PC-9 (cell line): ENCODE results near the gene ECE1. TPM values are rescaled to one million over a fixed set of nuclear protein-coding genes. Genes with fewer than 3 reads are reported as not detected.

ENCODE experiments used
- BruUV-seq: library from RNA; stranded (reverse); fragments of 400-500 nt; replicated peaks from 2 replicates; lab custom pipeline; 2021; lab: Mats Ljungman, UMichigan
- CTCF ChIA-PET: fragments of 300-600 bp; sonication (Branson Sonifier 250); formaldehyde crosslinking; loops from one replicate; lab custom pipeline; 2022; ENCODE audit warnings: antibody characterized with exemption; lab: Charles Lee
- POLR2A ChIA-PET: fragments of 300-600 bp; sonication (Branson Sonifier 250); formaldehyde crosslinking; loops from one replicate; lab custom pipeline; 2022; ENCODE audit warnings: antibody characterized with exemption; ENCODE audit not compliant: unreplicated experiment; lab: Charles Lee
- DNase-seq, 2 experiments: peaks; one replicate each; pipeline versions ENCODE4 v3.0.0 to v3.0.0-alpha.2; 2015 to 2022; ENCODE audit warnings: mixed read lengths in 1 of 2
- H2AFZ ChIP-seq: fragments of 200-600 bp; sonication (generic); 2 replicates; pipeline ENCODE4 v1.8.1; 2017; ENCODE audit warnings: antibody characterized with exemption
- H3F3A ChIP-seq: fragments of 200-600 bp; sonication (generic); 2 replicates; pipeline ENCODE4 v1.8.1; 2017; ENCODE audit warnings: antibody characterized with exemption, mild to moderate bottlenecking, low read depth; ENCODE audit not compliant: insufficient read depth
- H3K27ac ChIP-seq: fragments of 200-600 bp; sonication (generic); 2 replicates; pipeline ENCODE4 v1.6.1; 2016; ENCODE audit warnings: mixed run types
- H3K27me3 ChIP-seq: fragments of 200-600 bp; sonication (generic); 2 replicates; pipeline ENCODE4 v1.6.1; 2016; ENCODE audit warnings: low read depth, mixed run types; ENCODE audit not compliant: insufficient read depth
- H3K36me3 ChIP-seq: fragments of 200-600 bp; sonication (generic); 2 replicates; pipeline ENCODE4 v1.6.1; 2016; ENCODE audit warnings: low read depth, mixed run types
- H3K4me1 ChIP-seq: fragments of 200-600 bp; sonication (generic); replicated peaks from 2 replicates; pipeline ENCODE4 v1.6.1; 2016; ENCODE audit warnings: mixed run types; ENCODE audit not compliant: insufficient read depth
- H3K4me2 ChIP-seq: fragments of 200-600 bp; sonication (generic); 2 replicates; pipeline ENCODE4 v1.6.1; 2017; ENCODE audit warnings: mixed run types
- H3K4me3 ChIP-seq: fragments of 200-600 bp; sonication (generic); 2 replicates; pipeline ENCODE4 v1.6.1; 2016; ENCODE audit warnings: mixed run types
- H3K79me2 ChIP-seq: fragments of 200-600 bp; sonication (generic); 2 replicates; pipeline ENCODE4 v1.6.1; 2017; ENCODE audit warnings: low read depth, mixed run types
- H3K9me2 ChIP-seq: fragments of 200-600 bp; sonication (generic); 2 replicates; pipeline ENCODE4 v1.8.1; 2017; ENCODE audit warnings: mild to moderate bottlenecking; ENCODE audit not compliant: insufficient read depth
- H3K9me3 ChIP-seq: fragments of 200-600 bp; sonication (generic); 2 replicates; pipeline ENCODE4 v1.8.1; 2016; ENCODE audit warnings: low read depth; ENCODE audit not compliant: insufficient read depth
- H4K20me1 ChIP-seq: fragments of 200-600 bp; sonication (generic); 2 replicates; pipeline ENCODE4 v1.8.1; 2017; ENCODE audit not compliant: insufficient read depth
- EZH2 ChIP-seq: fragments of 200-600 bp; sonication (generic); IDR thresholded peaks from 2 replicates; pipeline ENCODE4 v1.8.0; 2017; ENCODE audit warnings: antibody characterized with exemption, low read depth
- intact Hi-C: fragments of 100-400 bp; cut with micrococcal nuclease; formaldehyde crosslinking; loops from one replicate; pipeline ENCODE4 v1.10.0; 2022; ENCODE audit not compliant: unreplicated experiment
- total RNA-seq: library from RNA; stranded (reverse); gene quantifications from 2 replicates; pipeline ENCODE4 v1.2.3, GENCODE V29; 2021
- TF ChIP-seq, protein P1 (sequence below): fragments of 200-600 bp; sonication (generic); conservative IDR thresholded peaks from 2 replicates; pipeline ENCODE4 v1.6.1; 2017; ENCODE audit warnings: mixed run types, antibody characterized with exemption, mild to moderate bottlenecking, moderate library complexity

Gene ECE1
- total RNA-seq, 1 experiment from 2014 or later = 80.8 TPM

DNA sequence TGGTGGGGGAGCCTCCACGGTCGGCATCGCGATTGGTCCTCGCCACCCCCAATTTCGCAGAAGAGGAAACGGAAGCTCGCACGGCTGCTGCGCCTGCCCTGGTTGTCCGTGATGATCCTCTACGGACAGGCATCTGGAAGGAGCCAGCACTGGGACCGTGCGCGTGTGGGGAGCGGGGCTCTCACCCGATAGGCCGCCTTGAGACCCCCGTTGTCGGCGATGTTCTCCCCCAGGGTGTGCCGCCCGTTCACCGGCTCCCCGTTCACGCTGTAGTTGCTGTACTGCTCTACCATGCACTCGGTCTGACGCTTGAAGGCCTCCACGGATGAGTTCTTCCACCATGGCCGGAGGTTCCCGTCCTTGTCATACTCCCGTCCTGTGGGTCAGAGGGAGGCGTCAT lies 65.2 kb downstream of the ECE1 start:
- BruUV-seq = no TSS peak
- intact Hi-C loops = no loop called here
- Histone ChIP-seq H4K20me1 (no peaks in the 10 kb centered on the region), H3K4me2 (no peak overlapping the region), H3K27ac (no peak overlapping the region), H3K9me3 (no peaks in the 10 kb centered on the region), H3K27me3 (no peaks in the 10 kb centered on the region), H3K4me1 (no peaks in the 10 kb centered on the region), H3K36me3 (no peaks in the 10 kb centered on the region), H3K9me2 (no peaks in the 10 kb centered on the region), H2AFZ (no peak overlapping the region), H3K4me3 (no peak overlapping the region), H3F3A (no peaks in the 10 kb centered on the region), H3K79me2 (no peaks in the 10 kb centered on the region)
- TF ChIP-seq EZH2 = no peak
- TF ChIP-seq, protein P1, sequence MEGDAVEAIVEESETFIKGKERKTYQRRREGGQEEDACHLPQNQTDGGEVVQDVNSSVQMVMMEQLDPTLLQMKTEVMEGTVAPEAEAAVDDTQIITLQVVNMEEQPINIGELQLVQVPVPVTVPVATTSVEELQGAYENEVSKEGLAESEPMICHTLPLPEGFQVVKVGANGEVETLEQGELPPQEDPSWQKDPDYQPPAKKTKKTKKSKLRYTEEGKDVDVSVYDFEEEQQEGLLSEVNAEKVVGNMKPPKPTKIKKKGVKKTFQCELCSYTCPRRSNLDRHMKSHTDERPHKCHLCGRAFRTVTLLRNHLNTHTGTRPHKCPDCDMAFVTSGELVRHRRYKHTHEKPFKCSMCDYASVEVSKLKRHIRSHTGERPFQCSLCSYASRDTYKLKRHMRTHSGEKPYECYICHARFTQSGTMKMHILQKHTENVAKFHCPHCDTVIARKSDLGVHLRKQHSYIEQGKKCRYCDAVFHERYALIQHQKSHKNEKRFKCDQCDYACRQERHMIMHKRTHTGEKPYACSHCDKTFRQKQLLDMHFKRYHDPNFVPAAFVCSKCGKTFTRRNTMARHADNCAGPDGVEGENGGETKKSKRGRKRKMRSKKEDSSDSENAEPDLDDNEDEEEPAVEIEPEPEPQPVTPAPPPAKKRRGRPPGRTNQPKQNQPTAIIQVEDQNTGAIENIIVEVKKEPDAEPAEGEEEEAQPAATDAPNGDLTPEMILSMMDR = no peak
- ChIA-PET POLR2A (no interaction called here), CTCF (no interaction called here)
- DNase-seq = no peak

DNA sequence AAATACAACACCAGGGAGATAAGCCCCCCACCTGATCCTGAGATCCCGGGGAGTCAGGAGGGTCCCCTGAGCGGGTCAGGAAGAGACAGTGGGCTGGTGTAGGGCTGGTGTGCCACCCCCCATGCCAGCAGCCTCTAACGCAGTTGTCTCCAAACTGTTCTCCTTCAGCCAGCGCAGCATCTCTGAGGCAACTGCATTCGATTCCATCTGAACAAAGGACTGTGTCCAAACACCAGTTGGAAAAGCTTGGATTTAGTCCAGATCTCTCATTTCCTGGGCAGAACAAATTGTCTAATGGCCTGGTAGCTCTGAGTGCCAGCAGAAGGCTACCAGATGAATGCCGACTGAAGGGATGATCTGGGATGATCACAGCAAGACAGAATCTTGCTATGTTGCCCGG lies 69.4 kb downstream of the ECE1 start:
- Histone ChIP-seq H2AFZ (no peak overlapping the region), H4K20me1 (no peaks in the 10 kb centered on the region), H3F3A (no peaks in the 10 kb centered on the region), H3K4me3 (no peak overlapping the region), H3K9me3 (no peaks in the 10 kb centered on the region), H3K4me2 (no peak overlapping the region), H3K9me2 (no peaks in the 10 kb centered on the region), H3K27me3 (no peaks in the 10 kb centered on the region), H3K4me1 (no peaks in the 10 kb centered on the region), H3K27ac (no peak overlapping the region), H3K79me2 (no peaks in the 10 kb centered on the region), H3K36me3 (no peaks in the 10 kb centered on the region)
- DNase-seq = no peak
- intact Hi-C loops = no loop called here
- ChIA-PET POLR2A (no interaction called here), CTCF (no interaction called here)
- no TSS peak for BruUV-seq
- TF ChIP-seq EZH2 = no peak
- TF ChIP-seq, protein P1 = no peak

DNA sequence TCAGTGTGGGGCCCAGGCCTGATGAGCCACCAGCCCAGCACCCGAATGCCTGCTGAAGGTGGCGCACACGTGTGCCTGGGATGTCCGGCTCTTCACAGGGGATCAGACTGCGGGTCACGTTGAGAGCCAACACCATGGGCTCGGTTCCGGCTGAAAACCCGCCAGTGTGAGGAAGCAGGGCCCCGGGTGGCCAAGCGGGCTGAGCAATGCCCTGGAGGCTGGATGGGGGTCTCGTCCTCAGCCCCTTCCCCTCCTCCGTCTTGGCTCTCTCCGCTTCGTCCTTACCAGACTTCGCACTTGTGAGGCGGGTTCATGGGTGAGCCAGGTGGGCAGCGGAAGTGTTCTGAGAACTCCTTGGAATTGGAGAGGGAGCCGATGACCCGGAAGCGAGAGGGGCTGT lies 70.6 kb downstream of the ECE1 start:
- ChIA-PET CTCF (no interaction called here), POLR2A (no interaction called here)
- Histone ChIP-seq H4K20me1 (no peaks in the 10 kb centered on the region), H2AFZ (no peak overlapping the region), H3K79me2 (no peaks in the 10 kb centered on the region), H3K27me3 (no peaks in the 10 kb centered on the region), H3F3A (no peaks in the 10 kb centered on the region), H3K27ac (no peak overlapping the region), H3K9me3 (no peaks in the 10 kb centered on the region), H3K4me2 (no peak overlapping the region), H3K36me3 (no peaks in the 10 kb centered on the region), H3K4me1 (no peaks in the 10 kb centered on the region), H3K4me3 (no peak overlapping the region), H3K9me2 (no peaks in the 10 kb centered on the region)
- DNase-seq = no peak
- intact Hi-C loops = no loop called here
- TF ChIP-seq, protein P1 = no peak
- TF ChIP-seq EZH2 = no peak
- no TSS peak for BruUV-seq
